Measurements from ENCODE around the gene PDSS2. TPM values are rescaled to one million over a fixed set of nuclear protein-coding genes. Genes with fewer than 3 reads are reported as not detected.

PDSS2 gene
- total and polyA plus RNA-seq, 11 donors, result 7.2 to 24.4 (median 14.4) TPM

- no peaks in the 10 kb centered on the region for H3K27me3 ChIP-seq
- 88 to 92% (median 90%) methylated on average over 2 of the region's 2 CpGs for WGBS, 4 donors
- no peak overlapping the region for H3K27ac ChIP-seq
- peaks cover 0 to 7% (median 0%) of the 10 kb centered on the region in 12 donors for H3K4me1 ChIP-seq
- H3K36me3 ChIP-seq, result peaks cover 0 to 12% (median 0%) of the 10 kb centered on the region in 9 donors
- no peaks in the 10 kb centered on the region for H3K9me3 ChIP-seq
- DNase-seq (no peak), ATAC-seq (no peak)
- TF ChIP-seq, protein P1, sequence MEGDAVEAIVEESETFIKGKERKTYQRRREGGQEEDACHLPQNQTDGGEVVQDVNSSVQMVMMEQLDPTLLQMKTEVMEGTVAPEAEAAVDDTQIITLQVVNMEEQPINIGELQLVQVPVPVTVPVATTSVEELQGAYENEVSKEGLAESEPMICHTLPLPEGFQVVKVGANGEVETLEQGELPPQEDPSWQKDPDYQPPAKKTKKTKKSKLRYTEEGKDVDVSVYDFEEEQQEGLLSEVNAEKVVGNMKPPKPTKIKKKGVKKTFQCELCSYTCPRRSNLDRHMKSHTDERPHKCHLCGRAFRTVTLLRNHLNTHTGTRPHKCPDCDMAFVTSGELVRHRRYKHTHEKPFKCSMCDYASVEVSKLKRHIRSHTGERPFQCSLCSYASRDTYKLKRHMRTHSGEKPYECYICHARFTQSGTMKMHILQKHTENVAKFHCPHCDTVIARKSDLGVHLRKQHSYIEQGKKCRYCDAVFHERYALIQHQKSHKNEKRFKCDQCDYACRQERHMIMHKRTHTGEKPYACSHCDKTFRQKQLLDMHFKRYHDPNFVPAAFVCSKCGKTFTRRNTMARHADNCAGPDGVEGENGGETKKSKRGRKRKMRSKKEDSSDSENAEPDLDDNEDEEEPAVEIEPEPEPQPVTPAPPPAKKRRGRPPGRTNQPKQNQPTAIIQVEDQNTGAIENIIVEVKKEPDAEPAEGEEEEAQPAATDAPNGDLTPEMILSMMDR (IDR thresholded peaks at IDR 0.05), result no peak
- TF ChIP-seq POLR2A (IDR thresholded peaks at IDR 0.05), result no peak
- no peak overlapping the region for H3K4me3 ChIP-seq
- intact Hi-C loops (cut with DNase I), result no loop called here
Observed at GRCh38 chr6:107272246-107272645, 187.1 kb downstream of the PDSS2 start.

DNA sequence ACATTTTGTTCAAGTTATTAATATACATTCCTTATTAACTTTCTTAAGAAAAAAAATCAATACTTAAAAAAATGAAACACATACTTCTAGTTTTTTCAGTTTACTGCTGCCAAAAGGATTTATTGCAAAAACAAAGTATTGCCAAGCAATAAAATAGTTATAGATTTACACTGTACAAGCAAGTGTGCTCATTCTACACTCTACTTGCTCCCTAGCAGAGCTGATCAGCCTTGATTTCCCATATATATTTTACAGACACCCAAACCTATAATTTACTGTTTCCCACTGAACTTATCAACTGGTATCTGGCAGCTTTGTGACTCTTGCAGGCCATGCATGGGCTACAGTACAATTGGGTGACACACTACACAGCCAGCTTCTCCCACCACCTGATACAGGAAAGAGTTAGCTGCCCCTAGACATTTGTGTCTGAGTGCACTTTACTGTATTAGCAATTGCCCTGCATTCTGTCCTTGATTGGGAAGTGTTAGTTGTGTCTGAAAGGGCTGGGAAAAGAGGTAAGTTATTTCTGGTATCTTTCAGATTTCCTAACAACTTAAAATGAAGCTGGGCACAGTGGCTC lies 188.1 kb downstream of the PDSS2 start:
- ATAC-seq (no peak), DNase-seq (no peak)

DNA sequence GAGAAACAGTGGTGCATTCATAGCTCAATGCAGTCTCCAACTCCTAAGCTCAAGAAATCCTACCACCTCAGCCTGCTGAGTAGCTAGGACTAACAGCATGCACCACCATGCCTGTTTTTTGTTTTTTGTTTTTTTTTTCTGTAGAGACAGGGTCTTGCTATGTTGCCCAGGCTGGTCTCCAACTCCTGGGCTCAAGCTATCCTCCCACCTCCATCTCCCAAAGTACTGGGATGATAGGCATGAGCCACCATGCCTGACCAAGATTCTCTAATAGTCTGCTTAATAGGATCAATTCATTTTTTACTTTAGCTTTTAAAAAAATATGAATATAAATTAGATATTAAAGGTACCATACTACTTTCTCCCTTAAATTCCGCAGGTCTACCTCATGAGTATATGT lies 191.7 kb downstream of the PDSS2 start:
- TF ChIP-seq POLR2A (IDR thresholded peaks at IDR 0.05), result no peak
- TF ChIP-seq, protein P1 (IDR thresholded peaks at IDR 0.05), result no peak
- H3K27me3 ChIP-seq, result no peaks in the 10 kb centered on the region
- ATAC-seq, result no peak
- no peak overlapping the region for H3K4me3 ChIP-seq
- no peak for DNase-seq
- 94 to 98% (median 97%) methylated on average over 1 of the region's 1 CpG for WGBS, 4 donors
- intact Hi-C loops (cut with DNase I), result no loop called here
- peaks cover 0 to 3% (median 0%) of the 10 kb centered on the region in 12 donors for H3K4me1 ChIP-seq
- H3K36me3 ChIP-seq, result peaks cover 0 to 6% (median 0%) of the 10 kb centered on the region in 9 donors
- no peaks in the 10 kb centered on the region for H3K9me3 ChIP-seq
- H3K27ac ChIP-seq, result no peak overlapping the region

More for the DNA sequence above, 188.1 kb downstream of the PDSS2 start:
- Histone ChIP-seq H3K4me3 (no peak overlapping the region), H3K27ac (no peak overlapping the region), H3K36me3 (peaks cover 0 to 12% (median 0%) of the 10 kb centered on the region in 9 donors), H3K4me1 (peaks cover 0 to 7% (median 0%) of the 10 kb centered on the region in 12 donors), H3K27me3 (no peaks in the 10 kb centered on the region), H3K9me3 (no peaks in the 10 kb centered on the region)
- intact Hi-C loops (cut with DNase I), result no loop called here
- TF ChIP-seq, protein P1 (IDR thresholded peaks at IDR 0.05), result no peak
- TF ChIP-seq POLR2A (IDR thresholded peaks at IDR 0.05), result no peak

DNA sequence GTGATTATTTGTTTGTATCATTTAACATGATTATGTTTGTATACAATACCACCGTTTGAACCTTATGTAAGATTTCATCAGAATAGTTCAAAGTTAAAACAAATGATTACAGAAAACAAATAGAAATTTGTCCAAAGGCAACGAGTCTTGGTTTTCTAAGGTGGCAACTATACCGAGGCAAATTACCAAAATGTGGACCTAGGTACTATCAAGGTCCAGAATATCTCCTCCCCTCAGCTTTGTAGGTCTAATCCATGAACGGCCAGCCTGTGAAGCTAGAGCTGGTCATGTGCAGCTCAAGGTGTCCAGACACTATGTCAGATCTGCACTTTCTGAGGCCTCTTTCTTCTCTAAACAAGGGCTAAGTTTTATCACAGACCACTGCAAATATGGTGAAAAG lies 192.4 kb downstream of the PDSS2 start:
- H3K4me3 ChIP-seq, result no peak overlapping the region
- ATAC-seq (no peak), DNase-seq (no peak)
- 87 to 94% (median 90%) methylated on average over 4 of the region's 4 CpGs for WGBS, 4 donors
- H3K27me3 ChIP-seq, result no peaks in the 10 kb centered on the region
- intact Hi-C loops (cut with DNase I), result no loop called here
- no peaks in the 10 kb centered on the region for H3K9me3 ChIP-seq
- no peak overlapping the region for H3K27ac ChIP-seq
- TF ChIP-seq POLR2A (IDR thresholded peaks at IDR 0.05), result no peak
- TF ChIP-seq, protein P1 (IDR thresholded peaks at IDR 0.05), result no peak
- peaks cover 0 to 3% (median 0%) of the 10 kb centered on the region in 12 donors for H3K4me1 ChIP-seq
- no peaks in the 10 kb centered on the region for H3K36me3 ChIP-seq

All from heart left ventricle (tissue), 16 donors.